Endodermal cell (in vitro differentiated cells): ENCODE data around the gene TCP10L. TPM values are rescaled to one million over a fixed set of nuclear protein-coding genes. Genes with fewer than 3 reads are reported as not detected.
"Not testable (repeated sequence)": the region's sequence is repeated elsewhere in the genome, so short reads cannot be mapped to it uniquely, and the experiment has no call there.

ENCODE experiments used
- DNase-seq: peaks from one replicate; pipeline ENCODE4 v3.0.0-alpha.2; 2017
- H3K27ac ChIP-seq: 2 replicates; pipeline ENCODE4 v1.5.1; 2013; ENCODE audit warnings: mild to moderate bottlenecking, low read depth, low read length, moderate library complexity
- H3K27me3 ChIP-seq: 2 replicates; pipeline ENCODE4 v1.6.1; 2013; ENCODE audit warnings: mild to moderate bottlenecking, low read length, moderate library complexity; ENCODE audit not compliant: insufficient read depth, control insufficient read depth, poor library complexity, severe bottlenecking
- H3K36me3 ChIP-seq: 2 replicates; pipeline ENCODE4 v1.7.0; 2013; ENCODE audit warnings: mild to moderate bottlenecking, low read length, moderate library complexity; ENCODE audit not compliant: control insufficient read depth, insufficient read depth
- H3K4me1 ChIP-seq: one replicate; pipeline ENCODE4 v1.7.0; 2013; ENCODE audit warnings: low read length; ENCODE audit not compliant: control insufficient read depth, insufficient read depth
- H3K4me3 ChIP-seq: 2 replicates; pipeline ENCODE4 v1.5.1; 2013; ENCODE audit warnings: mild to moderate bottlenecking, low read length, moderate library complexity
- H3K9ac ChIP-seq: 2 replicates; pipeline ENCODE4 v1.6.1; 2013; ENCODE audit warnings: mild to moderate bottlenecking, low read length, moderate library complexity; ENCODE audit not compliant: poor library complexity, severe bottlenecking; ENCODE audit errors: extremely low read depth
- H3K9me3 ChIP-seq: 2 replicates; pipeline ENCODE4 v1.6.1; 2013; ENCODE audit warnings: mild to moderate bottlenecking, low read length, moderate library complexity; ENCODE audit not compliant: control insufficient read depth
- H3K27ac Mint-ChIP-seq: 2 replicates; pipeline ENCODE4 v1.8.0; 2020; ENCODE audit warnings: mixed read lengths
- H3K27me3 Mint-ChIP-seq: 2 replicates; pipeline ENCODE4 v1.8.0; 2021; ENCODE audit warnings: mild to moderate bottlenecking, mixed read lengths; ENCODE audit not compliant: insufficient read depth
- H3K36me3 Mint-ChIP-seq: 2 replicates; pipeline ENCODE4 v1.8.0; 2020; ENCODE audit warnings: low read depth, mixed read lengths
- H3K4me1 Mint-ChIP-seq: 2 replicates; pipeline ENCODE4 v1.8.0; 2020; ENCODE audit warnings: mixed read lengths
- H3K4me3 Mint-ChIP-seq: 2 replicates; pipeline ENCODE4 v1.8.0; 2020; ENCODE audit warnings: mild to moderate bottlenecking, moderate library complexity, mixed read lengths
- H3K9me3 Mint-ChIP-seq: 2 replicates; pipeline ENCODE4 v1.8.0; 2020; ENCODE audit warnings: mild to moderate bottlenecking, mixed read lengths
- WGBS, 2 experiments: methylation state at CpG; one replicate each; pipeline versions ENCODE4 v1.1.5 to v1.1.7; 2013; ENCODE audit warnings: missing lambda C conversion rate in 2 of 2, mixed read lengths in 1 of 2; ENCODE audit not compliant: insufficient coverage in 1 of 2, insufficient read length in 1 of 2; 5-methylcytosine and 5-hydroxymethylcytosine counted together
- total RNA-seq, 2 donors: library from RNA; stranded (reverse); fragmentation: NEBNext Ultra II Directional in 1 of 2; extraction: Animal tissue kit (Norgen Biotek cat#: 25700) in 1 of 2; gene quantifications; 2 replicates in 1 of 2; 3 replicates in 1 of 2; pipeline ENCODE4 v1.2.1, GENCODE V29; 2021
- TF ChIP-seq, protein P1 (sequence below): fragments of 200-600 bp; sonication (generic); conservative IDR thresholded peaks from 2 replicates; pipeline ENCODE4 v1.5.0; 2021; ENCODE audit warnings: antibody characterized with exemption, mild to moderate bottlenecking

Gene TCP10L
- total RNA-seq, 2 donors from 2014 or later = 0.95 to 1.4 TPM

DNA sequence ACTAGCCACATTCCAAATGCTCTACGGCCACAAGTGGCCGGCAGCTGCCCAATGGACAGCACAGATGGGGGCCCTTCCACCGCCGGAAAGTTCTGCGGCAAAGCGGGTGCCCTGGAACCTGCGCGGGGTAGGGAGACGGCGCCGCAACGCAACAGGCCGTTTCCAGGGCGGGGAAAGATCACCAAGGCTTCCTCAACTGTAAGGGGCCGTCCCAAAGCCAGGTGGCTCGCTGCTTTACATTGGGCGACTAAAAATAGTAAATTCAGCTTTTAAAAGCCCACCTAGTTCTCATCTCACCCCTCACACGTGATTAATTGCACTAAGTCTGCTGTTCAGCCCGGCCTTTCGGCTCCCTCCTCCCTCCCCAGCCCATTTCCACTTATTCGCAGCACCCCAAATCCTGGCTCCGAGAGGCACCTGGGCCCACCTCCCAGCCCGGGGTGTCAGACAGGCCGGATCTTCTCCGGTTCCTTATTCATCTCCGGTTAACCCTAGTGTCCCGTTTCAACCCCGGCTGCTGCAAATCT lies 26.2 kb upstream of the TCP10L start:
- DNase-seq = peak; percentile 63
- H3K9me3 ChIP-seq = no peaks in the 10 kb centered on the region
- Mint-ChIP-seq H3K4me1 (peaks cover 3% of the 10 kb centered on the region), H3K36me3 (peaks cover 24% of the 10 kb centered on the region), H3K9me3 (no peaks in the 10 kb centered on the region), H3K4me3 (peak overlapping the region; percentile 94), H3K27me3 (peaks cover 2% of the 10 kb centered on the region), H3K27ac (peak overlapping the region; percentile 99)
- H3K4me1 ChIP-seq = peaks cover 2% of the 10 kb centered on the region
- peaks cover 33% of the 10 kb centered on the region for H3K36me3 ChIP-seq
- peak overlapping the region; percentile 95 for H3K9ac ChIP-seq
- peak overlapping the region; percentile 95 for H3K27ac ChIP-seq
- 1% methylated on average over 21 to 28 of the region's 28 CpGs for WGBS, 2 experiments
- no peaks in the 10 kb centered on the region for H3K27me3 ChIP-seq
- TF ChIP-seq, protein P1, sequence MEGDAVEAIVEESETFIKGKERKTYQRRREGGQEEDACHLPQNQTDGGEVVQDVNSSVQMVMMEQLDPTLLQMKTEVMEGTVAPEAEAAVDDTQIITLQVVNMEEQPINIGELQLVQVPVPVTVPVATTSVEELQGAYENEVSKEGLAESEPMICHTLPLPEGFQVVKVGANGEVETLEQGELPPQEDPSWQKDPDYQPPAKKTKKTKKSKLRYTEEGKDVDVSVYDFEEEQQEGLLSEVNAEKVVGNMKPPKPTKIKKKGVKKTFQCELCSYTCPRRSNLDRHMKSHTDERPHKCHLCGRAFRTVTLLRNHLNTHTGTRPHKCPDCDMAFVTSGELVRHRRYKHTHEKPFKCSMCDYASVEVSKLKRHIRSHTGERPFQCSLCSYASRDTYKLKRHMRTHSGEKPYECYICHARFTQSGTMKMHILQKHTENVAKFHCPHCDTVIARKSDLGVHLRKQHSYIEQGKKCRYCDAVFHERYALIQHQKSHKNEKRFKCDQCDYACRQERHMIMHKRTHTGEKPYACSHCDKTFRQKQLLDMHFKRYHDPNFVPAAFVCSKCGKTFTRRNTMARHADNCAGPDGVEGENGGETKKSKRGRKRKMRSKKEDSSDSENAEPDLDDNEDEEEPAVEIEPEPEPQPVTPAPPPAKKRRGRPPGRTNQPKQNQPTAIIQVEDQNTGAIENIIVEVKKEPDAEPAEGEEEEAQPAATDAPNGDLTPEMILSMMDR = no peak
- H3K4me3 ChIP-seq = peak overlapping the region; percentile 100

DNA sequence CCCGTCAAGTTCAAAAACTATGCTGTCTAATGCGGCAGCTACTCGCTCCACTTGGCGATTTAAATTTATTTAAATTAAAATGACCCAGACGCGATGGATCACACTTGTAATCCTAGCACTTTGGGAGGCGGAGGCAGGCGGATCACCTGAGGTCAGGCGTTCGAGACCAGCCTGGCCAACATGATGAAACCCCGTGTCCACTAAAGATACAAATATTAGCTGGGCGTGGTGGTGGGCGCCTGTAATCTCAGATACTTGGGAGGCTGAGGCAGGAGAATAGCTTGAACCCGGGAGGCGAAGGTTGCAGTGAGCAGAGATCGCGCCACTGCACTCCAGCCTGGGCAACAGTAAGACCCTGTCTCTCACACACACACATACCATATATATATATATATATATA lies 25.6 kb upstream of the TCP10L start:
- Mint-ChIP-seq H3K4me3 (peak overlapping the region; percentile 94), H3K36me3 (peaks cover 30% of the 10 kb centered on the region)
- not testable (repeated sequence) for H3K4me1 Mint-ChIP-seq, DNase-seq, H3K27me3 ChIP-seq, H3K9me3 Mint-ChIP-seq, H3K9me3 ChIP-seq, H3K9ac ChIP-seq, H3K27ac Mint-ChIP-seq, H3K27ac ChIP-seq, H3K27me3 Mint-ChIP-seq, H3K4me1 ChIP-seq
- H3K4me3 ChIP-seq = peak overlapping the region; percentile 100
- WGBS, 2 experiments = 87 to 88% methylated on average over 13 to 17 of the region's 17 CpGs
- H3K36me3 ChIP-seq = peaks cover 39% of the 10 kb centered on the region

DNA sequence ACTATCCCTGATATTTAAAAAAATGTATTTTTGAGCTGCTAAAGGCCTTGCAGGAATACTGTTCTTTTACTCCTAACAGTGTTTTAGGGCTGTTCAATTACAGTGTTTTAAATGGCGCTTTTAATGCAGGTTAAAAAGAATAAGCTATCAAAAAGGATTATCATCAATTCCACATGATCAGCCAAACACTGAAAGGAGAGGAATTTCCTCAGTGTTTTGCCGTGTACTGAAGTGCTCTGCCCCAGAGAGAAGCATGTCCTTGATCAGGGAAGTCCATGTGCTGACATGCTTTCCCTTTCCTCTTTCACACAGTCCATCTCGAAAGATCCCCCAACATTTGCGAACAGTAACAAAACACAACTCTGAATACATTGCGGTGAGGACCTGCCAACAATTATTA lies 23.5 kb upstream of the TCP10L start:
- WGBS, 2 experiments = 96 to 100% methylated on average over 4 to 5 of the region's 5 CpGs

More for the DNA sequence above, 23.5 kb upstream of the TCP10L start:
- H3K4me1 Mint-ChIP-seq = peaks cover 23% of the 10 kb centered on the region
- Histone ChIP-seq H3K27me3 (no peaks in the 10 kb centered on the region), H3K9me3 (no peaks in the 10 kb centered on the region), H3K9ac (no peak overlapping the region), H3K4me3 (no peak overlapping the region), H3K4me1 (peaks cover 5% of the 10 kb centered on the region), H3K36me3 (peaks cover 60% of the 10 kb centered on the region), H3K27ac (no peak overlapping the region)
- H3K36me3 Mint-ChIP-seq = peaks cover 50% of the 10 kb centered on the region
- TF ChIP-seq, protein P1 = no peak
- no peak overlapping the region for H3K27ac Mint-ChIP-seq
- DNase-seq = no peak
- H3K9me3 Mint-ChIP-seq = no peaks in the 10 kb centered on the region
- no peak overlapping the region for H3K4me3 Mint-ChIP-seq
- no peaks in the 10 kb centered on the region for H3K27me3 Mint-ChIP-seq
